Activated T-cell treated with anti-CD3 and anti-CD28 coated beads, Interleukin-2, amount 50 U/mL, for 24 hours (primary cell): ENCODE results near the gene TDRKH.

Source experiments
- DNase-seq: peaks from one replicate; pipeline ENCODE4 v3.0.0-alpha.2; 2020
- H3K27ac Mint-ChIP-seq: 2 replicates; pipeline ENCODE4 v1.8.0; 2020; ENCODE audit warnings: mild to moderate bottlenecking, mixed read lengths
- H3K27me3 Mint-ChIP-seq: 2 replicates; pipeline ENCODE4 v1.8.0; 2020; ENCODE audit warnings: mixed read lengths
- H3K36me3 Mint-ChIP-seq: 2 replicates; pipeline ENCODE4 v1.8.0; 2020; ENCODE audit warnings: low read depth, mixed read lengths
- H3K4me1 Mint-ChIP-seq: 2 replicates; pipeline ENCODE4 v1.8.0; 2020; ENCODE audit warnings: low read depth, mixed read lengths
- H3K4me3 Mint-ChIP-seq: 2 replicates; pipeline ENCODE4 v1.8.0; 2020; ENCODE audit warnings: mild to moderate bottlenecking, moderate library complexity, mixed read lengths
- H3K9me3 Mint-ChIP-seq: 2 replicates; pipeline ENCODE4 v1.8.0; 2020; ENCODE audit warnings: mixed read lengths

TDRKH gene

GRCh38 chr1:151790071-151790939, at the start of gene TDRKH:
Gene TDRKH, minus strand, starts transcription at chr1:151790500. Its CDS starts 7,478 bp downstream, at chr1:151783022.
- Mint-ChIP-seq H3K4me3 (peak within 1 kb of the TSS; percentile 86), H3K27me3 (no peaks in the 10 kb centered on the region), H3K36me3 (peaks cover 7% of the 10 kb centered on the region), H3K4me1 (peaks cover 34% of the 10 kb centered on the region), H3K27ac (peak within 1 kb of the TSS; percentile 86), H3K9me3 (no peaks in the 10 kb centered on the region)
- peak; percentile 97 for DNase-seq

GRCh38 chr1:151839457-151840403, 49.4 kb upstream of the TDRKH start, which contains the start of gene C2CD4D:
Gene C2CD4D, minus strand, starts transcription at chr1:151839820. Its CDS starts 831 bp downstream, at chr1:151838989.
- H3K4me1 Mint-ChIP-seq: peaks cover 53% of the 10 kb centered on the region
- H3K36me3 Mint-ChIP-seq: peaks cover 42% of the 10 kb centered on the region

GRCh38 chr1:151839082-151839412, 48.7 kb upstream of the TDRKH start:
- Mint-ChIP-seq H3K4me1 (peaks cover 60% of the 10 kb centered on the region), H3K4me3 (peak overlapping the region; percentile 85), H3K36me3 (peaks cover 39% of the 10 kb centered on the region), H3K9me3 (no peaks in the 10 kb centered on the region), H3K27me3 (no peaks in the 10 kb centered on the region), H3K27ac (peak overlapping the region; percentile 84)
- DNase-seq: no peak

More at GRCh38 chr1:151839457-151840403, 49.4 kb upstream of the TDRKH start, which contains the start of gene C2CD4D:
- Mint-ChIP-seq H3K9me3 (no peaks in the 10 kb centered on the region), H3K27me3 (no peaks in the 10 kb centered on the region), H3K27ac (peak within 1 kb of the TSS; percentile 84), H3K4me3 (peak within 1 kb of the TSS; percentile 85)
- peak; percentile 82 for DNase-seq

- peaks cover 37% of the 10 kb centered on the region for H3K36me3 Mint-ChIP-seq
- DNase-seq: peak; percentile 72
- peak overlapping the region; percentile 85 for H3K4me3 Mint-ChIP-seq
- H3K9me3 Mint-ChIP-seq: no peaks in the 10 kb centered on the region
- H3K27ac Mint-ChIP-seq: peak overlapping the region; percentile 84
- peaks cover 66% of the 10 kb centered on the region for H3K4me1 Mint-ChIP-seq
- no peaks in the 10 kb centered on the region for H3K27me3 Mint-ChIP-seq
Observed at GRCh38 chr1:151838222-151839081, 48.2 kb upstream of the TDRKH start.

- DNase-seq: no peak
- Mint-ChIP-seq H3K4me1 (peaks cover 70% of the 10 kb centered on the region), H3K27me3 (no peaks in the 10 kb centered on the region), H3K36me3 (peaks cover 32% of the 10 kb centered on the region), H3K4me3 (peak overlapping the region; percentile 81), H3K27ac (peak overlapping the region; percentile 93), H3K9me3 (no peaks in the 10 kb centered on the region)
Observed at GRCh38 chr1:151837884-151838221, 47.6 kb upstream of the TDRKH start.

- Mint-ChIP-seq H3K36me3 (peaks cover 28% of the 10 kb centered on the region), H3K4me1 (peaks cover 77% of the 10 kb centered on the region), H3K27me3 (no peaks in the 10 kb centered on the region), H3K9me3 (no peaks in the 10 kb centered on the region), H3K4me3 (peak overlapping the region; percentile 81), H3K27ac (peak overlapping the region; percentile 93)
- peak; percentile 49 for DNase-seq
Observed at GRCh38 chr1:151837197-151837596, 46.9 kb upstream of the TDRKH start.

- H3K27me3 Mint-ChIP-seq: no peaks in the 10 kb centered on the region
- no peak overlapping the region for H3K4me3 Mint-ChIP-seq
- no peaks in the 10 kb centered on the region for H3K9me3 Mint-ChIP-seq
- no peak for DNase-seq
- peaks cover 75% of the 10 kb centered on the region for H3K4me1 Mint-ChIP-seq
- H3K36me3 Mint-ChIP-seq: peaks cover 14% of the 10 kb centered on the region
- peak overlapping the region; percentile 80 for H3K27ac Mint-ChIP-seq
Observed at GRCh38 chr1:151835596-151835995, 45.3 kb upstream of the TDRKH start.

- H3K9me3 Mint-ChIP-seq: no peaks in the 10 kb centered on the region
- no peak for DNase-seq
- peaks cover 75% of the 10 kb centered on the region for H3K4me1 Mint-ChIP-seq
- no peak overlapping the region for H3K4me3 Mint-ChIP-seq
- no peaks in the 10 kb centered on the region for H3K27me3 Mint-ChIP-seq
- H3K27ac Mint-ChIP-seq: no peak overlapping the region
- peaks cover 3% of the 10 kb centered on the region for H3K36me3 Mint-ChIP-seq
Observed at GRCh38 chr1:151834239-151834638, 43.9 kb upstream of the TDRKH start.

GRCh38 chr1:151833172-151833900, 43.0 kb upstream of the TDRKH start:
- H3K27me3 Mint-ChIP-seq: no peaks in the 10 kb centered on the region
- H3K4me1 Mint-ChIP-seq: peaks cover 80% of the 10 kb centered on the region
- H3K9me3 Mint-ChIP-seq: no peaks in the 10 kb centered on the region
- H3K27ac Mint-ChIP-seq: no peak overlapping the region
- DNase-seq: no peak
- H3K4me3 Mint-ChIP-seq: no peak overlapping the region
- H3K36me3 Mint-ChIP-seq: no peaks in the 10 kb centered on the region

- Mint-ChIP-seq H3K9me3 (no peaks in the 10 kb centered on the region), H3K4me1 (peaks cover 84% of the 10 kb centered on the region), H3K27me3 (no peaks in the 10 kb centered on the region), H3K36me3 (no peaks in the 10 kb centered on the region), H3K27ac (no peak overlapping the region), H3K4me3 (no peak overlapping the region)
- no peak for DNase-seq
Observed at GRCh38 chr1:151832318-151832980, 42.1 kb upstream of the TDRKH start.

GRCh38 chr1:151831605-151832004, 41.3 kb upstream of the TDRKH start, which contains the start of gene RORC:
Gene RORC, minus strand, starts transcription at chr1:151831802. Its CDS starts 38 bp downstream, at chr1:151831764.
- peaks cover 81% of the 10 kb centered on the region for H3K4me1 Mint-ChIP-seq
- no peaks in the 10 kb centered on the region for H3K27me3 Mint-ChIP-seq
- H3K4me3 Mint-ChIP-seq: peak within 1 kb of the TSS; percentile 43
- H3K27ac Mint-ChIP-seq: peak within 1 kb of the TSS; percentile 61
- H3K36me3 Mint-ChIP-seq: no peaks in the 10 kb centered on the region
- no peaks in the 10 kb centered on the region for H3K9me3 Mint-ChIP-seq
- no peak for DNase-seq

GRCh38 chr1:151831256-151831591, 40.9 kb upstream of the TDRKH start:
- Mint-ChIP-seq H3K27ac (peak overlapping the region; percentile 61), H3K9me3 (no peaks in the 10 kb centered on the region), H3K4me3 (peak overlapping the region; percentile 43), H3K36me3 (no peaks in the 10 kb centered on the region), H3K27me3 (no peaks in the 10 kb centered on the region), H3K4me1 (peaks cover 81% of the 10 kb centered on the region)
- no peak for DNase-seq

- DNase-seq: no peak
- H3K27ac Mint-ChIP-seq: peak overlapping the region; percentile 51
- no peak overlapping the region for H3K4me3 Mint-ChIP-seq
- no peaks in the 10 kb centered on the region for H3K27me3 Mint-ChIP-seq
- H3K4me1 Mint-ChIP-seq: peaks cover 86% of the 10 kb centered on the region
- H3K36me3 Mint-ChIP-seq: no peaks in the 10 kb centered on the region
- H3K9me3 Mint-ChIP-seq: no peaks in the 10 kb centered on the region
Observed at GRCh38 chr1:151830055-151830454, 39.8 kb upstream of the TDRKH start.
